ENCODE data around the gene RNF166. TPM values are rescaled to one million over a fixed set of nuclear protein-coding genes. Genes with fewer than 3 reads are reported as not detected.

The RNF166 gene
- total RNA-seq, 2 donors from 2014 or later: 29.1 to 49.4 TPM

DNA sequence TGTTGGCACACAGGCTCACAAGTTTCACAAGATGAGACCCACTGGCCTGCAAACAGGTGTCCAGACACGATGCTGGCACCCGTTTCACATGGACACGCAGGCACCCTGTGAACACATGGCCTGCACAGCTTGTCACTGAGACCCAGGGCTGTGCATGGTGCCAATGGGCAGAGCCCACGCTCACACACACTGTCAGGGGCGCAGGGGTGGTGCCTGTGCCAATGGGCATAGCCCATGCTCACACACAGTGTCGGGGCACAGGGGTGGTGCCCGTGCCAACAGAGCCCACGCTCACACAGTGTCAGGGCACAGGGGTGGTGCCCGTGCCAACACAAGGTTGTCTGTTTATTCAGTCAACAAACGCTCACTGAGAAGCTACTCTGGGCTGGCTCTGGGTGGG, 29.4 kb upstream of the RNF166 start:
- peaks cover 3 to 5% of the 10 kb centered on the region in 2 donors for H3K4me1 Mint-ChIP-seq (ENCODE audit: low read depth in 2 of 2)
- ATAC-seq (no peak), DNase-seq (ENCODE audit: low spot score) (no peak)
- H3K9me3 Mint-ChIP-seq: no peaks in the 10 kb centered on the region
- H3K27ac Mint-ChIP-seq: no peak overlapping the region
- H3K27me3 Mint-ChIP-seq: no peaks in the 10 kb centered on the region
- H3K4me3 Mint-ChIP-seq: no peak overlapping the region
- H3K36me3 Mint-ChIP-seq: no peaks in the 10 kb centered on the region

DNA sequence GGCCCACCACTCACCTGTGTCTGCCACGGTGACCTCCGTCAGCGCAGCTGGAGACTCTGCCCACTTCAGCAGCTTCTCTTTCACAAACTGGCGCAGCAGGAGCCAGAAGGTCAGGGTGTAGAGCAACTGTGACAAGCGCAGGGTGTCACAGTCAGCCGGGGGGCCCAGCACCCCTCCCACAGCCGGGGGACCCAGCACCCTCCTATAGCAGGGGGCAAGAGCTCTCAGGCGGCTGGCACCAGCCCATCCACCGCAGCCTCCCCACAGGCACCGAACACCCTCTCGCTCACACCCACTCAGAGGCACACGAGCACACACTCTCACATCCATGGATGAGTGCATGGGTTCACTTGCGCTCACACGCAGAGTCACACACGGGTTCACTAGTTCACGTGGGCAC, 28.9 kb upstream of the RNF166 start:
- Mint-ChIP-seq H3K27me3 (no peaks in the 10 kb centered on the region), H3K9me3 (no peaks in the 10 kb centered on the region), H3K36me3 (no peaks in the 10 kb centered on the region), H3K27ac (no peak overlapping the region), H3K4me1 (ENCODE audit: low read depth in 2 of 2) (peaks cover 3 to 5% of the 10 kb centered on the region in 2 donors), H3K4me3 (no peak overlapping the region)
- no peak for DNase-seq (ENCODE audit: low spot score)
- no peak for ATAC-seq

DNA sequence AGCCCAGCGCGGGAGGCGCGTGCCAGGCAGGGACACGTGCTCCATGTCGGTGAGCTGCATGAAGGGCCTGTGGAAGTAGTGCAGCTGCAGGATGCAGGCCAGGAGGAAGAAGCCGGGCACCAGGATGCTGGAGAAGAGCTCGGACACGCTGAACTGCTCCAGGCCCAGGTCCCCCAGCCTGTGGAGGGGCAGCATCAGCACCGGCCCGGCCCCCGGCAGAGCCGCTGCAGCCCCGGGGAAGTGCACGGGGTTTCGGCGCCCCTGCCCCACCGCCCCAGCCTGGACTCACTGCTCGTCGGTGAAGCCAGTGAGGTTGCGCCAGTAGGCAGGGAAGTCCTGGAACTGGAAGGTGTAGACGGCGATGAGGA, 28.1 kb upstream of the RNF166 start:
- H3K9me3 Mint-ChIP-seq: no peaks in the 10 kb centered on the region

DNA sequence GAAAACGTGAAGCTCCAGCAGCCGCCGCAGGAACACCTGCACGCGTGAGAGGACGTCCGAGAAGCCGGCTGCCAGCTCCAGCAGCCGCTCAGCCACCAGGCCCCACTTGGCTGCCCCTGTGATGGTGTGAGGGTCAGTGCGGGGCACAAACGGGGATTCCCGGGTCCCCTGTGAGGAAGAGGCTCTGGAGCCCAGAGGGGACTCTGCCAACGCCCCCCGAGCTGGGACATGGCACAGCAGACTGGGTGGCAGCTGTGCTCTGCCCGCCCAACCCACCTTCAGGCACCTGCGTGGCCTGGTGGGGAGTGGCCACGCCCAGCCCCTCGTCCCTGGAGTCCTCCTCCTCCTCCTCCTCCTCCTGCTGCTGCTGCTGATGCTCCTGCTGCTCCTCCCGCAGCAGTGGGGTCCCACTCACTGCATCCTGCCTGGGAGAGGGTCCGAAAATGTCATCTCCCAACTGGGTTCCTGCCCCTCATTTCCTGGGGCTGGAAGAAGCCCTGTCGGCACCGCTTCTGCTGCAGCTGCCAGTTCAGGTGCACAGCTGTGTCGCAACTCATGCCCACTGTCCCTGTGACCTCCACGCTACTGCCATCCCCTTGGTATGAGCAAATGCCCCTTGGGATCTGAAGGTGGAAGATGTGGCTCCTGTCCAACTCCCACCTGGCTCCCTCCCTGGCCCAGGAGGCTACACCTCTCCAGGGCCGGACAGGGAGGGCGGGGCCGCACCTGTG, 27.6 kb upstream of the RNF166 start:
- DNase-seq (ENCODE audit: low spot score): no peak
- Mint-ChIP-seq H3K4me3 (no peak overlapping the region), H3K27ac (no peak overlapping the region), H3K4me1 (ENCODE audit: low read depth in 2 of 2) (peaks cover 4 to 5% of the 10 kb centered on the region in 2 donors), H3K27me3 (no peaks in the 10 kb centered on the region), H3K9me3 (no peaks in the 10 kb centered on the region), H3K36me3 (no peaks in the 10 kb centered on the region)
- no peak for ATAC-seq

More for the DNA sequence above, 28.1 kb upstream of the RNF166 start:
- ATAC-seq (no peak), DNase-seq (ENCODE audit: low spot score) (no peak)
- Mint-ChIP-seq H3K36me3 (no peaks in the 10 kb centered on the region), H3K27ac (no peak overlapping the region), H3K4me1 (ENCODE audit: low read depth in 2 of 2) (peaks cover 5% of the 10 kb centered on the region in 2 donors), H3K4me3 (no peak overlapping the region), H3K27me3 (no peaks in the 10 kb centered on the region)

DNA sequence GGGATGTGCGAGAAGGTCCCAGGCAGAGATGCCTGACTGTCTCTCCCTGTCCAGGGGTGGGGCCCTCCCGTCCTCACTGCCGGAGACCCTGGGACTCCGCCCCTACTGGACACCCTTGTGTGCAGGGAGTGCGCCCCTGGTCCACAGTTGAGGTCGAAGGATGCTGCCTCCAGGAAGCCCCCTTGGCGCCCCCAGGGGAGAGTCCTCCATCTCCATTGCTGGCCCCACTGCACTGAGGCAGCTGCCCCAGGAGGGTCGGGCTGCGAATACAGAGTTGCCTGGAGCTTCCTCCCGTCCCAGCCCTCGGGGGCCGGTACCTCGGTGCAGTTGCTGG, 26.7 kb upstream of the RNF166 start:
- DNase-seq (ENCODE audit: low spot score) (no peak), ATAC-seq (peak in 1 of 2 donors; percentile 16)
- peaks cover 2 to 5% of the 10 kb centered on the region in 2 donors for H3K4me1 Mint-ChIP-seq (ENCODE audit: low read depth in 2 of 2)
- no peaks in the 10 kb centered on the region for H3K36me3 Mint-ChIP-seq
- H3K27ac Mint-ChIP-seq: no peak overlapping the region
- no peak overlapping the region for H3K4me3 Mint-ChIP-seq
- H3K27me3 Mint-ChIP-seq: no peaks in the 10 kb centered on the region
- H3K9me3 Mint-ChIP-seq: no peaks in the 10 kb centered on the region

DNA sequence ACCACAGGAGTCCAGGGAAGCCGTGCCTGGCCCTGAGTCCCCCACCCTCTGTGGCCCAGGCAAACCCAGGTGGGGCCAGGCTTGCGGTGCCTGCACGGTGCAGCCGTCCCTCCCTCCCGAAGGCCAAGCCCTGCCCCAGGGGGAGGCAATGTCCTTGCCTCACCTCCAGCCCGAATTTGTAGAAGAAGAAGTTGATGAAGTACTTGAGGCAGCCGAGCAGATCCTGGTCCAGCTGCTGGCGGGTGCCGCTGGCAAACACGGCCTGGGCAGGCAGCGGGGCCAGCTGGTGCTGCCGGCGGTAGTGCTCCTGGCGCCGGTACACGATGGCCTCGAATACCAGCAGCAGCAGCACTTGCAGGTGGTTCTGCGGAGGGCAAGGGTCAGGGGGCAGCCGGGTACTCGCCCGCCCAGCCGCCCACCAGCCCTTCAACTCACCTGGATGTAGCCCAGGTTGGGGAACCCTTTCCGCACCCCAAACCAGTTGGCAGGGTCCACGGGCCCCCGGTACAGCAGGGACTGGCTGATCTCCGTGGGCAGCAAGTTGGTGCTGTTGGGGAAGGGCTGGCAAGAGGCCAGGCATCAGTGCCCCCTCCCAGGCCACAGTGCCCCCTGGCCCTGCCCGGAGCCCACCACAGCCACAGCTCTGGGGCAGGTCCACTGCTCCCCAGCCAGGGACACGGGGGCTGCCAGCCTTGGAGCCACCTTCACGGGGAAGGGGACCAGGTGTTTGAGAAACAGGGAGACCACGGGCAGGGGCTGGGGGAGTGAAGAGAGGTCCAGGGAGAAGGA, 26.2 kb upstream of the RNF166 start:
- H3K27me3 Mint-ChIP-seq: no peaks in the 10 kb centered on the region
- DNase-seq (ENCODE audit: low spot score) (no peak), ATAC-seq (no peak)
- no peaks in the 10 kb centered on the region for H3K36me3 Mint-ChIP-seq
- no peaks in the 10 kb centered on the region for H3K9me3 Mint-ChIP-seq
- H3K4me3 Mint-ChIP-seq: no peak overlapping the region
- H3K27ac Mint-ChIP-seq: no peak overlapping the region
- H3K4me1 Mint-ChIP-seq (ENCODE audit: low read depth in 2 of 2): peaks cover 2 to 5% of the 10 kb centered on the region in 2 donors

DNA sequence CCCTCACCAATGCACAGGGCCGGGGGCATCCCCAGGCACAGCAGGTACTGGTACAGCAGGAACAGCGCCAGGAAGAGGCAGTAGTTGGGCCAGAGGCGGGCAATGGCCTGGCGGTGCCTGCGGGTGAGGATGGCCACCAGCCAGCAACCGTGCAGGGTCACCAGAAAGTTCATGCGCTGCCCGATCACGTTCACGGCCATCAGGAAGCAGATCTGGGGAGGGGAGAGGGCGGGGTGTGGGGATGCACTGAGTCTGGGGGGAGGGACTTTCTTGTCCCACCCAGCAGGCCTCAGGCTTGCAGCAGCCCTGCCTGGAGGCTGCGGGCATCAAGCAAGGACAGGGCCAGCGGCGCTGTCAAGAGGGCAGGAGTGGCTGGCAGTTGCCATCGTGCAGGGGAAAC, 25.5 kb upstream of the RNF166 start:
- Mint-ChIP-seq H3K4me3 (no peak overlapping the region), H3K9me3 (no peaks in the 10 kb centered on the region), H3K4me1 (ENCODE audit: low read depth in 2 of 2) (peaks cover 2 to 5% of the 10 kb centered on the region in 2 donors), H3K36me3 (no peaks in the 10 kb centered on the region), H3K27ac (no peak overlapping the region), H3K27me3 (no peaks in the 10 kb centered on the region)
- ATAC-seq (peak in 1 of 2 donors; percentile 42), DNase-seq (ENCODE audit: low spot score) (no peak)

DNA sequence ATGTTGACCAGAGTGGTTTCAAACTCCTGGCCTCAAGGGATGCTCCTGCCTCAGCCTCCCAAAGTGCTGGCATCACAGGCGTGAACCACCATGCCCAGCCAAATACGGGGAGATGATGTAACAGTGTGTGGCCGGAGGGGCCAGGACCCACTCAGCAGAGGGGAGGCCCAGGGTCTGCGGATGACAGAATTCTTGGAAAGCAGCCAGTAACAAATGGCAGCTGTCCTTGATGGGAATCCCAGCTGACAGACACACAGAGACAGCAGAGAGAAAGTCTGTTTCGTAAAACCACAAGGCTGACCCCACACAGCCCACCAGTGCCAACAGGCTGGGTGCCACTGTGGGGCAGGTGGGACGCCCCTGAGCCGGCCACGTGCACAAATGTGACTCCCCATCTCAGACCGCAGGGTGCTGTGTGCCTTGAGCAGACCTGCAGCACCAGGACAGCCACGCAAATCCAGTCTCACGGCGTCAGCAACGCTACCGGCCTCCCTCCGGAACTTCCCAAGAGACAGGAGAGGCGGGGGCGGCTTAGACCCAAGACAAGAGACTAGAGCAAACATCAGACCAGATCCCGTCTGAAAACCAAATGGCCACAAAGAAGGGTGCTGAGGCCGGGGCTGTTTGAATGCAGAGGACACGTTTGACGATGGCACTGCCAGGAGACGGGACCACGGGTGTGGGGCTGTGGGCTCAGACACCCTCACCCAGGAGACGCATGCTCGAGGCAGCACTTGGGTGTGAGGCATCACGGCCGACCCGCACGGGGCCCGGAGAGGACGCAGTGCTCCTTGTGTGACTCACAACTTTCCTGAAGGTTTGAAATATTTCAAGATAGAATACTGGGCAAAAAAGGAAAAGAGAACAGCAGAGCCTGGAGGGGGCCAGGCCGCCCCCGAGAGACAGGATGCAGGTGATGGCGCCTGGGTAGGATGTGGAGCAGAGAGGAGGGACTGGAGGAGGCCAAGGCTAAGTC, 24.7 kb upstream of the RNF166 start:
- DNase-seq (ENCODE audit: low spot score): no peak
- Mint-ChIP-seq H3K4me3 (no peak overlapping the region), H3K27ac (no peak overlapping the region), H3K4me1 (ENCODE audit: low read depth in 2 of 2) (peaks cover 5% of the 10 kb centered on the region in 2 donors), H3K27me3 (no peaks in the 10 kb centered on the region), H3K36me3 (no peaks in the 10 kb centered on the region), H3K9me3 (no peaks in the 10 kb centered on the region)
- ATAC-seq: no peak

DNA sequence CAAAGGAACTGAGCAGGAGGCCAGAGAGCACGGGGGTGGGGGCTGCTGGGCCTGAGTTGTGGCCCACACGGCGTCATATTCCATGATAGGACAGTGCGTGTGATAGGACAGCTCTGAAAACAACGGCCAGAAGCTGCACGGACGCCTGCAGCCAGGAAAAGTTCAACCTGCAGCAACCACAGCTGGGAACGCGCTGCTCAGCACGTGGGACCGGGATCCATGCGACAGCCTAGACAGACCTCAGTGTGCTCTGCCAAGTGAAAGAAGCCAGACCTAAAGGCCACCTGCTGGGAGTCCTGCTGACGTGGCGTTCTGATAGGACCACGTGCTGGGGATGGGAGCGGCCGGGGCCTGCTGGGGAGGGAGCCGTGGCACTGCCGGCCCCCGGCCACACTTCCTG, 21.7 kb upstream of the RNF166 start:
- H3K27me3 Mint-ChIP-seq: no peaks in the 10 kb centered on the region
- no peak overlapping the region for H3K4me3 Mint-ChIP-seq
- ATAC-seq (no peak), DNase-seq (ENCODE audit: low spot score) (no peak)
- H3K9me3 Mint-ChIP-seq: no peaks in the 10 kb centered on the region
- H3K36me3 Mint-ChIP-seq: no peaks in the 10 kb centered on the region
- H3K4me1 Mint-ChIP-seq (ENCODE audit: low read depth in 2 of 2): peaks cover 5 to 8% of the 10 kb centered on the region in 2 donors
- H3K27ac Mint-ChIP-seq: no peak overlapping the region

DNA sequence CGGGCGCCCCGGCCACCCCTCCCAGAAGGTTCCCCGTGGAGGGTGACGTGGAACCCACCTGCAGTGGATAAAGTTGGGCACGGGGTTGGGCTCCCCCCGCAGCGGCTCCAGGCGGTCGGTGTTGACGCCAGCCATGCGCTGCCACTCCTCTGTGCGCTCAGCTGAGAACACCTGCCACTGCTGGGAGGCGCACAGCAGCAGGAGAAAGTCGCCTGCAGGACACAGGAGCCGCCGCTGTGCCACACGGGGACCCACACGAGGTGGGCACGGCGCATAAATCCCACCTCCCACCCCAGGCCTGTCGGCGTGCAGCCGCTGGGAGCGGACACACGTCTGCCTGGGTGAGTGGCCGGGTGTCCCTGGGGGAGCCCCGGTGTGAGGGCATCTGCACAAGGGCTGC, 20.8 kb upstream of the RNF166 start:
- Mint-ChIP-seq H3K9me3 (no peaks in the 10 kb centered on the region), H3K4me3 (no peak overlapping the region), H3K4me1 (ENCODE audit: low read depth in 2 of 2) (peaks cover 5 to 8% of the 10 kb centered on the region in 2 donors), H3K36me3 (no peaks in the 10 kb centered on the region), H3K27me3 (no peaks in the 10 kb centered on the region), H3K27ac (no peak overlapping the region)
- DNase-seq (ENCODE audit: low spot score) (no peak), ATAC-seq (no peak)

DNA sequence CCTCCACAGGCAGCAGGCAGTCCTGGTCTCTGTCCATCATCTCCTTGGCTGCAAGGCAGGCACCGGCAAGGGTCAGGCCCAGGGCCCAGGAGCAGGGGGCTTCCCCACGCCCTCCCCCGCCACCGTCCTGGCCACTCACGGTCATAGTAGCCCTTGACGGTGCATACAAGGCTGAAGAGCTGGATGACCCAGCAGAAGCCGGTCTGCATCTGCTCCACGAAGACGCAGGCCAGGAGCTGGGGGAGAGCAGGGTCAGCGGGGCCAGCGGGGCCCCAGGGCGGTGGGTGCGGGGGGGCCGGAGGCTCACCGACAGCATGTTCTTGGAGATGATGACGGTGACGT, 20.2 kb upstream of the RNF166 start:
- Mint-ChIP-seq H3K9me3 (no peaks in the 10 kb centered on the region), H3K27ac (no peak overlapping the region), H3K36me3 (no peaks in the 10 kb centered on the region), H3K4me3 (no peak overlapping the region), H3K27me3 (no peaks in the 10 kb centered on the region), H3K4me1 (ENCODE audit: low read depth in 2 of 2) (peaks cover 3 to 8% of the 10 kb centered on the region in 2 donors)
- ATAC-seq (no peak), DNase-seq (ENCODE audit: low spot score) (no peak)

DNA sequence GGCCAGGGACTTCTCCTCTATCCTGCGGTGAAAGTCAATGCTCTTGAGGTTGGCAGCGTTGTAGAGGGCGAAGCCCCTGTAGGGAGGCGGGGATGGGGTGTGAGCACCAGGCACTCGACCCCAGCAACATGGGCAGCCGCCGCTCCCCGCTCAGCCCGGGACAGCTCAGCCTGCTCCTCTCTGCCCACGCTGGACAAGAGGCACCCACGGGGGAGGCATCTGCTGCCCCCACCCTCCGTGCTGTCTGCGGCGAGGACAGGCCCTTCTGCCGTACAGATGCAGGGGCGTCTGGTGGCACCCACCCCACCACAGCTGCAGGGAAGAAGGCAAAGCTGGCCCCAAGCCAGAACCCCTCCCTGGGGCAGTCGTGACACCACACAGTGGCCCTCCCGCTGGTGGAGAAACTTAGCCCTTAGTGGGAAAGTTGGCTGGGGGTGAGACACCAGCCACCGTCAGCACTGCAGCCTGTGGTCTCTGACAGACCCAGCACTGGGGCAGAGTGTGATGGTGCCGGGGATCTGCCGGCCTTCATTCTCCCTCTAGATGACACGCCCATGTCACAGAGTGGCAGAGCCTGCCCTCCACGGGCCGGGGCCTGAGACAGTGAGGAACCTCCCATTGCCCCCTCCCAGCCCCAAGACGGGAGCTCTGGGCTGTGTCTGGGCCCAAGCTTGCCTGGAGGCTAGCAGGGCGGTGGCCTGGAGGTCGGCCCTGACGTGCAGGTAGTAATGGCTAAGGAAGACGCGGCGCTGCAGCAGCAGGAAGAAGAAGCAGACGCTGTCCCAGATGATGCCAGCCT, 19.6 kb upstream of the RNF166 start:
- Mint-ChIP-seq H3K9me3 (no peaks in the 10 kb centered on the region), H3K4me1 (ENCODE audit: low read depth in 2 of 2) (peaks cover 0 to 8% of the 10 kb centered on the region in 2 donors), H3K27ac (no peak overlapping the region), H3K36me3 (no peaks in the 10 kb centered on the region), H3K4me3 (no peak overlapping the region), H3K27me3 (no peaks in the 10 kb centered on the region)
- DNase-seq (ENCODE audit: low spot score) (no peak), ATAC-seq (peak; percentile 25 to 63)

DNA sequence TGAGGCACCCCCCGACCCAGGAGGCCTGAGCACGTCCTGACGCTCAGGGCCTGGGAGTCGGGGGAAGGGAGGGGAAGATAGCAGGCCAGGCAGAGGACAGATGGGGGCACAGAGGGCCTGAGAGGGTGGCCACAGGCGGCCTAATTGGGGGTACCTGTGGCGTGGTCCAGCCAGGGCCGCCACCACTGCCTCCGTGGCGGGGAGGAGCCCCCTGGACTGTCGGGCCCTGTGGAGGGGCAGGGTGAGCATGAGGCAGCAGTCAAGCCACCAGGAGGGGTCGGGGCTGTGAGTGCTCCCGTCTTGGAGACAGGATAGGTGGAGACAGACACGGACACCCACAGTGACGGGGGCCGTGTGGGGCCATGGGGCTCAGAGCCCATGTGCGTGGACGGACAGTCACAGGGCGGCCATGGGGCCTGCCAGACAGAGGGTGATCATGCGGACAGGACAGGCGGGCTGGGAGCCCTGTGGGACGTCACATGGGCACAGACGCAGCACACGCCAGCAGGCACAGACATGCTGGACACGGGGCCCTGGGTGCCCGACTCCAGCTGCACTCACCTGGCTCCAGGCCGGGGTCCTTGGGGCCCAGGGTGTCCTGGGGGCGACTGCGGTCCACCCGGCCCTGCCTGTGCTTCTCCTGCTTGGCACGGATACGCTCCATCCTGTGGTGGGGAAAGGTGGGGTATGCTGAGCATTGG, 18.8 kb upstream of the RNF166 start:
- H3K4me1 Mint-ChIP-seq (ENCODE audit: low read depth in 2 of 2): peaks cover 0 to 8% of the 10 kb centered on the region in 2 donors
- H3K27ac Mint-ChIP-seq: no peak overlapping the region
- no peaks in the 10 kb centered on the region for H3K27me3 Mint-ChIP-seq
- no peaks in the 10 kb centered on the region for H3K9me3 Mint-ChIP-seq
- ATAC-seq (peak in 1 of 2 donors; percentile 2), DNase-seq (ENCODE audit: low spot score) (no peak)
- no peak overlapping the region for H3K4me3 Mint-ChIP-seq
- no peaks in the 10 kb centered on the region for H3K36me3 Mint-ChIP-seq
